Suppressor macrophage treated with lipopolysaccharide for 1 hour (primary cell): ENCODE data around the gene SDK1.

Source experiments
- DNase-seq, 3 donors: peaks; one replicate each; pipeline ENCODE4 v3.0.0-alpha.2; 2020 to 2022

The SDK1 gene

GRCh38 chr7:3965794-3966395 lies 664.8 kb downstream of the SDK1 start:
- no peak for DNase-seq

- DNase-seq = no peak
Observed at GRCh38 chr7:3968234-3968633, 667.2 kb downstream of the SDK1 start.

GRCh38 chr7:3969286-3969685 lies 668.2 kb downstream of the SDK1 start:
- DNase-seq = no peak

- no peak for DNase-seq
Observed at GRCh38 chr7:3971323-3971722, 670.3 kb downstream of the SDK1 start.

GRCh38 chr7:3973264-3973663 lies 672.2 kb downstream of the SDK1 start:
- DNase-seq = no peak

- no peak for DNase-seq
Observed at GRCh38 chr7:3974329-3974728, 673.3 kb downstream of the SDK1 start.

GRCh38 chr7:3975371-3975770 lies 674.3 kb downstream of the SDK1 start:
- no peak for DNase-seq

GRCh38 chr7:3977391-3977790 lies 676.3 kb downstream of the SDK1 start:
- DNase-seq = no peak

- DNase-seq = no peak
Observed at GRCh38 chr7:3978839-3979238, 677.8 kb downstream of the SDK1 start.

DNA sequence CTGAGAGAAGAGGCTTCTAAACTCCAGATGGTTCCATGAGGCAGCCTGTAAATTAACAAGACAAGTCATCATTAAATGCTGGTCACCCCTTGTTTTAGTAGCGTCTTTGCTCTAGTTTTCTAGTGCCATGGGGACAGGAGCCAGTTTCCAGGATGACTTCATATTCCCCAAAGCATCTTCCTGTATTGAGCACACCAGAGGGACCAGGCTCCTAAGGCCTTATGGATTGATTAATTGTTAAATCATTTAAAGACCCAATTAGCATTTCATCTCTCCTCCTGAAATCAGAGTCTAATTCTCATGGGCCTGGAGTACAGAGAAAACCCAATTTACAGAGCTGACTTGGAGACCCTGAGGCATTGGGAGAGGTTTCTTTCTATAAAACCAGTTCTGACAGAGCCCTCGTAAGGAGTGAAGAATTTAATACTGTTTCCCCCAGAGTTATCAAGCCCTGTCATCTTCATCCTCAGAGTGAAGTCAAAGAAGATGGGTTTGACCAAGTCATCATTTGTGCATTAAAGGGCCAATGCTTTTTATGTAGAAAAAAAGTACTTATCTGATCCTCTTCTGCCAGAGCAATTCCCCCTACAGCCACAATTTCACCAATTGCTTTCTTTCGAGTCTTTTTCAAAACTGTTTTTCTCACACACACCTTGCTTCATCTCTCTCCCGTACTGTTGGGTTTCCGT lies 678.7 kb downstream of the SDK1 start:
- no peak for DNase-seq

GRCh38 chr7:3980300-3980643 lies 679.2 kb downstream of the SDK1 start:
- DNase-seq = no peak

GRCh38 chr7:3981281-3981680 lies 680.2 kb downstream of the SDK1 start:
- no peak for DNase-seq

GRCh38 chr7:3984456-3984855 lies 683.4 kb downstream of the SDK1 start:
- DNase-seq = no peak

GRCh38 chr7:3986927-3987326 lies 685.9 kb downstream of the SDK1 start:
- DNase-seq = no peak

DNA sequence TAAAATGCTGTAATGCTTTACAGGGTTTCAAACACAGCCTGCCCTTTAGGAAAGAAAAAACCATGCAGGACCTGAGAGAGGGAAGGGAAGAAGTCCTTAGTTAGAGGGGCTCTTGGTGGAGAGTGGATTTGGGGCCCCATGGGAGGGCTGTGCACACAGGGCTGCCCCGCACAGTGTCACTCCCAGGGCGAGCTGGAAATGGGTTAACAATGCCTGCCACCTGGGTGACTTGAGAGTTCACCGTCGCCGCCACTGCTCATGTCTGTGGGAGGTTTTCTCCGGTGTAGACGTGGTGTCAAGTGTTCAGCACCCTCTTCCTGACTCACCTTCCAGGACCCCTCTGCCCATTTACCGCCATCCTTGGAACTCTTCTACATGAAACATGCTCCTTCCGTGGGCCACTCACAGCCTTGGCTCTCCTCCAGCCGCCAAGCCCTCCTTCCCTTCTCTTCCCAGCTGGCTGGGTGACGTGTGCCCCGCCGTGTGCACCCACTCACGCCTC lies 686.4 kb downstream of the SDK1 start:
- DNase-seq = no peak

DNA sequence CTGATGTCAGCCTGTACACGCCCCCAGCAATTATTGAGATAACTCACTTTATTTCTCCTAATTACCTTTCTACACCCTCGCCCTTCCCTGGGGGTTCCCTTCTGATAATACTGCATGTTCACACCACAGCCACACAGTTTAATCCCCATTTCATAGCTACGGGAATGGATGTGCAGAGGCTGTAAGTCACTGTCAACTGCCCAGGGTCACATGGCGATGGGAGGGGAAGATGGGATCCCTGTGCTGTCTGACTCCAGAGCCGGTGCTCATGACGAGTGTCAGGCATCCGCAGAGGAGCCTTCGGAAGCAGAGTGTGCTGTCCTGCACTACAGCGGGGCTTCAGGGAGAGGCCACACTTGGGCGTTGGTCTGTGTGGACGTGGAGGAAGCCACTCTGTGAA lies 688.7 kb downstream of the SDK1 start:
- no peak for DNase-seq

DNA sequence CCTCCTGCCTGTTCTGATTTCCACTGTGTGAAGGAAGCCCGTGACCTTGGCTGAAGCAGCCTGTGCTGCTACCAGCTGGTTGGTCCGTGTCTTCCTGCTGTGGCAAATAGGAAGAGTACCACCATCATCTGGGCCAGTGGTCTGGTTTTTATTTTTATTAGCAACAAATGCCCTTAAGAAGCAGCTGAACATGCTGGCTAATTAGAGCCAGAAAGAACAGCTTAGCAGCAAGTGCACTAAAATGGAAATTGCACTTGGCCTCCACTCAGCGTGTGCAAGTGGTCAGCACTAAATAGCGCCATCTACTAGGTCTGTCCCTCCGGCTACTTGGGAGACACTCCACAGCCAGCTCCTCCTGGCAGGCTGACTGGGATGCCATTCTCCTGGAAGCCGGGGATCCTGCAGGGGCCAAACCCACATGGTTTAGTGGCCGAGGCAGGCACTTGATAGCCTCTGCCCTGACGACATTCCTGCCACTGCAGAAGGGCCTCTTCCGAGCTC lies 690.7 kb downstream of the SDK1 start:
- no peak for DNase-seq

GRCh38 chr7:3992841-3993240 lies 691.8 kb downstream of the SDK1 start:
- DNase-seq = no peak

DNA sequence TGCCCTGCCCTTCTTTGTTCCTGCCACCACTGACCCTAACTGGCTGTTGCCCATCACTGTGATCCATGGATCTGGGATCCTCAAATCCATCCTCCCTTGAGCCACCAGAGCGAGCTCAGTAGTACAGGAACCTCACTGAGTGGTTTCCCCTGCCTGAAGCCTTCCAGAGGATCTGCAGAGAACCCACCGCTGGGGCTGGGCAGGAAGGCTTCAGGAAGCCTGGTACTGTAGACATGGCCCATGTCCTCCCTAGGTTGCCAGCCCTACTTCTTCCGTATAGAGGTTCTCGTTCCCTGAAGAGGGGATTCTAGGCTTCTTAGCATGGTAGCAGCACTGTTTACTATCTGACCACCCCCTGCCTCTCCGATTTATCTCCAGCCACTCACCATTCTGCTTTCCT lies 693.7 kb downstream of the SDK1 start:
- no peak for DNase-seq

DNA sequence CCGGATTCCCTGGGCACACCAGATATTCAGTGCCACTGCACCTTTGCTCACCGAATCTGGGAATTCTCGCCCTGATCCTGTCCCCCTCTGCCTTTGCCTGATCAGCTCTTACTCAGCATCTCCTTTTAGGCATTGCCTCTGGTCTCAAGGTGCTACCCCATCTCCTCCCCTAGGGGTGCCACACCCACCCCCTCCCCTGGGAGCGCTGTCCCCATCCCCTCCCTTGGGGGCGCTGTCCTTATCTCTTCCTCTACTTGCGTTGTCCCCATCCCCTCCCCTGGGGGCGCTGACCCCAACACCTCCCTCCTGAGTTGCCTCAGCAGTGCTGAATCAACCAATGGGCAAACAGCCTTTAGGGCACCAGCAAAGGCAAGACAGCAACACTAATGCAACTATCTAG lies 694.1 kb downstream of the SDK1 start:
- no peak for DNase-seq

GRCh38 chr7:3998060-3998459 lies 697.0 kb downstream of the SDK1 start:
- no peak for DNase-seq

DNA sequence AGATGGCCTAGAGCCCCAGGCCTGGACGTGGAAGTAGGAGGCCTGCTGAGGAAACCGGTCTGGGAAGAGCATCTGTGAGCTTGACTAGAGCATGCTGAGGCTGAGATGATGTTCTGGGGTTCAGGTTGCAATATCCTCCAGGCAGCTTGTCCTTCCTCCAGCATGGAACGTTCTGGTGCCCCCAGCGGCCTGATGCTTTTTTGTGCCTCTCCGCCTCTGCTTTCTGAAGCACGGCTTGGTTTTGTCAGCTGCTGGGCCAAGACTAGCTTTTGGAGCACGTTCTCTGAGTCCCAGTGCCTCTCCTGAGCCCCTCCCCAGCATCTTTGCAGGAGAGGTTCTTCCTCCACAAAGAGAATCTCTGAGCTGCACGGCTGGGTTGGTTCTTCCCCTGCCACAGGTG lies 699.1 kb downstream of the SDK1 start:
- DNase-seq = no peak

GRCh38 chr7:4000934-4001333 lies 699.9 kb downstream of the SDK1 start:
- no peak for DNase-seq

GRCh38 chr7:4001742-4002141 lies 700.7 kb downstream of the SDK1 start:
- no peak for DNase-seq

DNA sequence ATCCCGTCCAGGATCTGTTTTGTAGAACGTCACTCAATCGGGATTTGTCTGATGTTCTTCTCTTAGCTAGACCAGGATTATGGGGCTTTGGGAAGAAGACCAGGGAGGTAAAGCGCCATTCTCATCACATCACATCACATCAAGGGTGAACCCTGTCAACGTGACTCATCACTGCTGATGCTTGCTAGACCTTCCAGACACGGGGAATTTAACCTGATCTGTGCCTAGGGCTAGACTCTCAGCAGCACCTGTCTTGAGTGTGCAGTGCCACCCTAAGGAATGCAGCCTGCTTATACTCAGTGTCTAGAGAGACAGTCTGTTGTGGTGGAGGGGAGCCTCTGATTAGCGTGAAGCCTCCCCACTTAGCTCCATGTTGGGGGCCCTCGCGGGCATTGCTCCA lies 702.5 kb downstream of the SDK1 start:
- no peak for DNase-seq
